Colonic mucosa (tissue), 4 donors: ENCODE results near the gene CD80. TPM values are rescaled to one million over a fixed set of nuclear protein-coding genes. Genes with fewer than 3 reads are reported as not detected.

ENCODE experiments used
- DNase-seq: peaks from one replicate; pipeline ENCODE4 v3.0.0-alpha.2; 2020
- H3K27ac ChIP-seq: fragments of 200-600 bp; one replicate; pipeline ENCODE4 v1.8.0; 2021
- H3K27me3 ChIP-seq: fragments of 200-600 bp; one replicate; pipeline ENCODE4 v1.8.0; 2021
- H3K36me3 ChIP-seq: fragments of 200-600 bp; one replicate; pipeline ENCODE4 v1.8.0; 2021
- H3K4me1 ChIP-seq: fragments of 200-600 bp; one replicate; pipeline ENCODE4 v1.8.0; 2021; ENCODE audit warnings: mild to moderate bottlenecking
- H3K4me3 ChIP-seq: fragments of 200-600 bp; one replicate; pipeline ENCODE4 v1.8.0; 2021
- H3K9ac ChIP-seq, 2 donors: one replicate each; pipeline ENCODE4 v1.7.0; 2013; ENCODE audit warnings: control low read depth in 2 of 2, low read depth in 2 of 2, low read length in 2 of 2
- H3K9me3 ChIP-seq: fragments of 200-600 bp; one replicate; pipeline ENCODE4 v1.8.0; 2021
- CTCF ChIP-seq: fragments of 200-600 bp; IDR thresholded peaks from one replicate; pipeline ENCODE4 v1.8.0; 2022; ENCODE audit warnings: antibody characterized with exemption, mild to moderate bottlenecking
- intact Hi-C: fragments of 100-400 bp; cut with DNase I; formaldehyde crosslinking; loops from one replicate; pipeline ENCODE4 v1.14.1; 2022
- total RNA-seq, 2 donors: library from RNA; stranded (reverse); fragmentation: NEBNext Ultra II Directional in 1 of 2; extraction: Animal tissue kit (Norgen Biotek cat#: 25700) in 1 of 2; gene quantifications; one replicate each; pipeline ENCODE4 v1.2.1, GENCODE V29; 2021
- donor health status: healthy.
- donor health status: DM: no; HTN: no; CAD: no.
- donor health status: DM: no; HTN: no; CAD: no.

The CD80 gene
- total RNA-seq, 2 donors from 2014 or later, result 0.29 to 0.30 TPM

GRCh38 chr3:119534296-119534695 lies 25.1 kb downstream of the CD80 start:
- TF ChIP-seq CTCF, result no peak
- H3K9ac ChIP-seq, result no peak overlapping the region
- H3K4me1 ChIP-seq, result no peaks in the 10 kb centered on the region
- intact Hi-C loops, result no loop called here
- H3K27ac ChIP-seq, result no peak overlapping the region
- H3K36me3 ChIP-seq, result no peaks in the 10 kb centered on the region
- no peaks in the 10 kb centered on the region for H3K9me3 ChIP-seq
- no peaks in the 10 kb centered on the region for H3K27me3 ChIP-seq
- DNase-seq, result no peak
- no peak overlapping the region for H3K4me3 ChIP-seq

- Histone ChIP-seq H3K4me1 (no peaks in the 10 kb centered on the region), H3K27me3 (no peaks in the 10 kb centered on the region), H3K36me3 (no peaks in the 10 kb centered on the region), H3K9me3 (no peaks in the 10 kb centered on the region), H3K4me3 (no peak overlapping the region), H3K9ac (no peak overlapping the region), H3K27ac (no peak overlapping the region)
- DNase-seq, result no peak
- intact Hi-C loops, result no loop called here
- no peak for TF ChIP-seq CTCF
These were observed 28.3 kb downstream of the CD80 start for GRCh38 chr3:119531151-119531550.

- Histone ChIP-seq H3K36me3 (no peaks in the 10 kb centered on the region), H3K9ac (no peak overlapping the region), H3K4me1 (no peaks in the 10 kb centered on the region), H3K4me3 (no peak overlapping the region), H3K27ac (no peak overlapping the region), H3K9me3 (no peaks in the 10 kb centered on the region), H3K27me3 (no peaks in the 10 kb centered on the region)
- DNase-seq, result no peak
- intact Hi-C loops, result no loop called here
- no peak for TF ChIP-seq CTCF
These were observed 29.0 kb downstream of the CD80 start for GRCh38 chr3:119530456-119530855.

GRCh38 chr3:119529883-119530282 lies 29.5 kb downstream of the CD80 start:
- no peaks in the 10 kb centered on the region for H3K27me3 ChIP-seq
- no peak for DNase-seq
- no peaks in the 10 kb centered on the region for H3K36me3 ChIP-seq
- no peak overlapping the region for H3K27ac ChIP-seq
- H3K9ac ChIP-seq, result no peak overlapping the region
- no peaks in the 10 kb centered on the region for H3K4me1 ChIP-seq
- intact Hi-C loops, result no loop called here
- no peak overlapping the region for H3K4me3 ChIP-seq
- TF ChIP-seq CTCF, result no peak
- H3K9me3 ChIP-seq, result no peaks in the 10 kb centered on the region

- Histone ChIP-seq H3K27me3 (no peaks in the 10 kb centered on the region), H3K27ac (no peak overlapping the region), H3K4me3 (no peak overlapping the region), H3K9ac (no peak overlapping the region), H3K9me3 (no peaks in the 10 kb centered on the region), H3K36me3 (no peaks in the 10 kb centered on the region), H3K4me1 (no peaks in the 10 kb centered on the region)
- TF ChIP-seq CTCF, result no peak
- DNase-seq, result no peak
- intact Hi-C loops, result no loop called here
These were observed 31.7 kb downstream of the CD80 start for GRCh38 chr3:119527714-119528113.
